Fibroblast of mammary gland (primary cell): ENCODE measurements around the gene FAM20A.

ENCODE experiments used
- DNase-seq: peaks from one replicate; pipeline ENCODE4 v3.0.0-alpha.2; 2010; ENCODE audit warnings: low read depth
- H3K4me3 ChIP-seq: 2 replicates; pipeline ENCODE4 v1.5.1; 2011; ENCODE audit warnings: low read depth, mild to moderate bottlenecking, low read length, moderate library complexity; ENCODE audit not compliant: control insufficient read depth
- CTCF ChIP-seq: conservative IDR thresholded peaks from 2 replicates; pipeline ENCODE4 v1.5.1; 2011; ENCODE audit warnings: low read depth, low read length, inconsistent platforms; ENCODE audit not compliant: control insufficient read depth, insufficient read depth

The FAM20A gene

GRCh38 chr17:68603027-68603426, 1.9 kb upstream of the FAM20A start:
- no peak for TF ChIP-seq CTCF
- DNase-seq: no peak
- H3K4me3 ChIP-seq: no peak overlapping the region

GRCh38 chr17:68602289-68602688, 1.1 kb upstream of the FAM20A start:
- peak; percentile 51 for DNase-seq
- H3K4me3 ChIP-seq: no peak overlapping the region
- TF ChIP-seq CTCF: no peak

GRCh38 chr17:68601565-68602288, 560 bp upstream of the FAM20A start:
- H3K4me3 ChIP-seq: peak overlapping the region; percentile 47
- TF ChIP-seq CTCF: no peak
- DNase-seq: no peak

GRCh38 chr17:68600067-68600930, 868 bp downstream of the FAM20A start:
- H3K4me3 ChIP-seq: peak overlapping the region; percentile 78
- no peak for TF ChIP-seq CTCF
- DNase-seq: no peak

GRCh38 chr17:68599552-68600066, 1.6 kb downstream of the FAM20A start:
- TF ChIP-seq CTCF: no peak
- peak overlapping the region; percentile 78 for H3K4me3 ChIP-seq
- no peak for DNase-seq

- peak; percentile 97 for DNase-seq
- H3K4me3 ChIP-seq: peak overlapping the region; percentile 78
- TF ChIP-seq CTCF: no peak
These were observed 2.1 kb downstream of the FAM20A start for GRCh38 chr17:68599091-68599490.
